ENCODE measurements around the gene MBD3L4. TPM values are rescaled to one million over a fixed set of nuclear protein-coding genes. Genes with fewer than 3 reads are reported as not detected.
A peak's percentile ranks its signal among the peaks of the same experiment; 100 is the strongest.
"Not testable (repeated sequence)": the region's sequence is repeated elsewhere in the genome, so short reads cannot be mapped to it uniquely, and the experiment has no call there.

Gene MBD3L4
- total RNA-seq, 1 donor from 2014 or later = not detected

GRCh38 chr19:7068599-7068998 lies 28.6 kb upstream of the MBD3L4 start:
- Mint-ChIP-seq H3K9me3 (peaks cover 2% of the 10 kb centered on the region), H3K27me3 (no peaks in the 10 kb centered on the region), H3K27ac (peak overlapping the region; percentile 92), H3K4me1 (peaks cover 17% of the 10 kb centered on the region), H3K4me3 (peak overlapping the region; percentile 93), H3K36me3 (ENCODE audit: low read depth) (peaks cover 25% of the 10 kb centered on the region)
- POLR2A ChIA-PET = interaction anchor here (0.5 to 2.3 kb wide), 25 partner anchors 9 to 1446 kb away, joined by 3 to 45 read pairs (median 4); partner anchors contain the start of genes ARHGEF18, KHSRP, MCOLN1 and NDUFA7
- intact Hi-C loops (cut with micrococcal nuclease) = no loop called here
- ATAC-seq (ENCODE audit: low read depth) (no peak), DNase-seq (no peak)
- TF ChIP-seq CTCF (IDR thresholded peaks at IDR 0.05) = no peak
- CTCF ChIA-PET = interaction anchor here (1.1 to 1.2 kb wide), 2 partner anchors 272 to 277 kb away, joined by 3 to 6 read pairs; no protein-coding TSS in a partner anchor

GRCh38 chr19:7067716-7068115 lies 27.7 kb upstream of the MBD3L4 start:
- intact Hi-C loops (cut with micrococcal nuclease) = no loop called here
- no peaks in the 10 kb centered on the region for H3K27me3 Mint-ChIP-seq
- no peak overlapping the region for H3K4me3 Mint-ChIP-seq
- ChIA-PET CTCF (no interaction called here), POLR2A (interaction anchor here (1.1 kb wide), 1 partner anchor 455 kb away, joined by 3 read pairs; the partner anchor contains the start of gene MCOLN1)
- TF ChIP-seq CTCF (IDR thresholded peaks at IDR 0.05) = no peak
- H3K4me1 Mint-ChIP-seq = peaks cover 17% of the 10 kb centered on the region
- peaks cover 19% of the 10 kb centered on the region for H3K36me3 Mint-ChIP-seq (ENCODE audit: low read depth)
- DNase-seq (no peak), ATAC-seq (ENCODE audit: low read depth) (no peak)
- peaks cover 2% of the 10 kb centered on the region for H3K9me3 Mint-ChIP-seq
- no peak overlapping the region for H3K27ac Mint-ChIP-seq

GRCh38 chr19:7067122-7067521 lies 27.1 kb upstream of the MBD3L4 start:
- intact Hi-C loops (cut with micrococcal nuclease) = not testable (repeated sequence)

GRCh38 chr19:7063764-7064418 lies 23.9 kb upstream of the MBD3L4 start:
- Mint-ChIP-seq H3K27ac (no peak overlapping the region), H3K27me3 (no peaks in the 10 kb centered on the region), H3K4me3 (no peak overlapping the region), H3K9me3 (peaks cover under 1% of the 10 kb centered on the region), H3K4me1 (peaks cover 1% of the 10 kb centered on the region), H3K36me3 (ENCODE audit: low read depth) (no peaks in the 10 kb centered on the region)
- intact Hi-C loops (cut with micrococcal nuclease) = no loop called here
- ChIA-PET POLR2A (interaction anchor here (0.7 kb wide), 1 partner anchor 857 kb away, joined by 3 read pairs; the partner anchor contains the start of gene SNAPC2), CTCF (no interaction called here)
- ATAC-seq (ENCODE audit: low read depth) (no peak), DNase-seq (no peak)
- no peak for TF ChIP-seq CTCF (IDR thresholded peaks at IDR 0.05)

More at GRCh38 chr19:7067122-7067521, 27.1 kb upstream of the MBD3L4 start:
- H3K27ac Mint-ChIP-seq; DNase-seq; POLR2A ChIA-PET; H3K4me3 Mint-ChIP-seq; ATAC-seq (ENCODE audit: low read depth); H3K27me3 Mint-ChIP-seq; CTCF ChIA-PET; H3K9me3 Mint-ChIP-seq: not testable (repeated sequence)
- Mint-ChIP-seq H3K4me1 (peaks cover 14% of the 10 kb centered on the region), H3K36me3 (ENCODE audit: low read depth) (peaks cover 13% of the 10 kb centered on the region)

- no peak for ATAC-seq (ENCODE audit: low read depth)
- ChIA-PET CTCF (no interaction called here), POLR2A (interaction anchor here (0.7 kb wide), 1 partner anchor 857 kb away, joined by 3 read pairs; the partner anchor contains the start of gene SNAPC2)
- intact Hi-C loops (cut with micrococcal nuclease) = no loop called here
- Mint-ChIP-seq H3K4me3 (no peak overlapping the region), H3K27me3 (no peaks in the 10 kb centered on the region), H3K36me3 (ENCODE audit: low read depth) (no peaks in the 10 kb centered on the region), H3K4me1 (no peaks in the 10 kb centered on the region), H3K9me3 (no peaks in the 10 kb centered on the region), H3K27ac (no peak overlapping the region)
- no peak for TF ChIP-seq CTCF (IDR thresholded peaks at IDR 0.05)
- DNase-seq = no peak
These were observed 23.4 kb upstream of the MBD3L4 start for GRCh38 chr19:7063339-7063738.

- ATAC-seq (ENCODE audit: low read depth); H3K27ac Mint-ChIP-seq; CTCF ChIA-PET; DNase-seq; H3K4me1 Mint-ChIP-seq; H3K36me3 Mint-ChIP-seq (ENCODE audit: low read depth); H3K27me3 Mint-ChIP-seq; intact Hi-C loops (cut with micrococcal nuclease); H3K4me3 Mint-ChIP-seq; H3K9me3 Mint-ChIP-seq; POLR2A ChIA-PET: not testable (repeated sequence)
These were observed 20.0 kb upstream of the MBD3L4 start for GRCh38 chr19:7059977-7060376.

- H3K4me3 Mint-ChIP-seq; H3K27ac Mint-ChIP-seq; CTCF ChIA-PET; DNase-seq; ATAC-seq (ENCODE audit: low read depth); intact Hi-C loops (cut with micrococcal nuclease); H3K36me3 Mint-ChIP-seq (ENCODE audit: low read depth); H3K27me3 Mint-ChIP-seq; H3K9me3 Mint-ChIP-seq; H3K4me1 Mint-ChIP-seq; POLR2A ChIA-PET: not testable (repeated sequence)
These were observed 18.6 kb upstream of the MBD3L4 start, which contains the start of gene MBD3L3 for GRCh38 chr19:7058576-7058975. MBD3L3 (minus strand) TSS chr19:7058676; CDS start chr19:7058605, 71 bp downstream.

GRCh38 chr19:7056371-7056770 lies 16.4 kb upstream of the MBD3L4 start:
- H3K27ac Mint-ChIP-seq; DNase-seq; POLR2A ChIA-PET; CTCF ChIA-PET; intact Hi-C loops (cut with micrococcal nuclease); H3K4me1 Mint-ChIP-seq; H3K27me3 Mint-ChIP-seq; H3K9me3 Mint-ChIP-seq; ATAC-seq (ENCODE audit: low read depth); H3K36me3 Mint-ChIP-seq (ENCODE audit: low read depth); H3K4me3 Mint-ChIP-seq: not testable (repeated sequence)

GRCh38 chr19:7055679-7056078 lies 15.7 kb upstream of the MBD3L4 start:
- intact Hi-C loops (cut with micrococcal nuclease); H3K4me3 Mint-ChIP-seq; ATAC-seq (ENCODE audit: low read depth); H3K9me3 Mint-ChIP-seq; POLR2A ChIA-PET; H3K36me3 Mint-ChIP-seq (ENCODE audit: low read depth); H3K27ac Mint-ChIP-seq; H3K27me3 Mint-ChIP-seq; H3K4me1 Mint-ChIP-seq; CTCF ChIA-PET; DNase-seq: not testable (repeated sequence)

All from activated B cell treated with CpG ODN at 0.5 μM for 24 hours (primary cell).